Type B pancreatic cell (in vitro differentiated cells): ENCODE results near the gene BAD. TPM values are rescaled to one million over a fixed set of nuclear protein-coding genes. Genes with fewer than 3 reads are reported as not detected.

Experiments
- DNase-seq: peaks from one replicate; pipeline ENCODE4 v3.0.0; 2021; ENCODE audit warnings: mixed read lengths; ENCODE audit not compliant: unreplicated experiment; ENCODE audit errors: extremely low spot score
- H3K27ac Mint-ChIP-seq: 2 replicates; pipeline ENCODE4 v1.8.0; 2021; ENCODE audit warnings: mild to moderate bottlenecking, mixed read lengths
- H3K27me3 Mint-ChIP-seq: 2 replicates; pipeline ENCODE4 v1.8.0; 2021; ENCODE audit warnings: mixed read lengths
- H3K36me3 Mint-ChIP-seq: 2 replicates; pipeline ENCODE4 v1.8.0; 2021; ENCODE audit warnings: mixed read lengths
- H3K4me1 Mint-ChIP-seq: one replicate; pipeline ENCODE4 v1.8.0; 2021; ENCODE audit warnings: mixed read lengths; ENCODE audit not compliant: unreplicated experiment
- H3K4me3 Mint-ChIP-seq: 2 replicates; pipeline ENCODE4 v1.8.0; 2021; ENCODE audit warnings: mild to moderate bottlenecking, mixed read lengths
- H3K9me3 Mint-ChIP-seq: 2 replicates; pipeline ENCODE4 v1.8.0; 2021; ENCODE audit warnings: mixed read lengths
- CTCF ChIP-seq: fragments of 200-600 bp; sonication (generic); conservative IDR thresholded peaks from 2 replicates; pipeline ENCODE4 v1.5.0; 2021; ENCODE audit warnings: antibody characterized with exemption, mild to moderate bottlenecking
- total RNA-seq: library from RNA; stranded (reverse); gene quantifications from 2 replicates; pipeline ENCODE4 v1.2.1, GENCODE V29; 2021; ENCODE audit warnings: low replicate concordance

The BAD gene
- total RNA-seq, 1 donor from 2014 or later, result 48.7 TPM

- Mint-ChIP-seq H3K4me1 (peaks cover 7% of the 10 kb centered on the region), H3K27ac (no peak overlapping the region), H3K9me3 (no peaks in the 10 kb centered on the region), H3K36me3 (no peaks in the 10 kb centered on the region), H3K4me3 (peak overlapping the region; percentile 90), H3K27me3 (no peaks in the 10 kb centered on the region)
- TF ChIP-seq CTCF, result no peak
- no peak for DNase-seq
Observed at GRCh38 chr11:64226507-64227051, 57.9 kb downstream of the BAD start.

GRCh38 chr11:64225608-64226506, 58.6 kb downstream of the BAD start, which contains the start of the genes NUDT22 and TRPT1:
Gene NUDT22, plus strand, starts transcription at chr11:64226274. Its CDS starts 379 bp downstream, at chr11:64226653.
Gene TRPT1, minus strand, starts transcription at chr11:64226186. Its CDS starts 326 bp downstream, at chr11:64225860.
- no peaks in the 10 kb centered on the region for H3K9me3 Mint-ChIP-seq
- H3K27ac Mint-ChIP-seq, result peak within 1 kb of the TSS; percentile 72
- peak; percentile 93 for DNase-seq
- peaks cover 5% of the 10 kb centered on the region for H3K4me1 Mint-ChIP-seq
- TF ChIP-seq CTCF, result peak; percentile 46
- H3K4me3 Mint-ChIP-seq, result peak within 1 kb of the TSS; percentile 90
- H3K27me3 Mint-ChIP-seq, result no peaks in the 10 kb centered on the region
- no peaks in the 10 kb centered on the region for H3K36me3 Mint-ChIP-seq

- no peak for TF ChIP-seq CTCF
- H3K9me3 Mint-ChIP-seq, result no peaks in the 10 kb centered on the region
- H3K4me1 Mint-ChIP-seq, result peaks cover 4% of the 10 kb centered on the region
- H3K27ac Mint-ChIP-seq, result no peak overlapping the region
- DNase-seq, result no peak
- H3K36me3 Mint-ChIP-seq, result no peaks in the 10 kb centered on the region
- H3K27me3 Mint-ChIP-seq, result no peaks in the 10 kb centered on the region
- peak overlapping the region; percentile 90 for H3K4me3 Mint-ChIP-seq
Observed at GRCh38 chr11:64224891-64225607, 59.4 kb downstream of the BAD start.

GRCh38 chr11:64224151-64224890, 60.1 kb downstream of the BAD start:
- H3K27ac Mint-ChIP-seq, result no peak overlapping the region
- no peak for TF ChIP-seq CTCF
- H3K4me3 Mint-ChIP-seq, result peak overlapping the region; percentile 90
- no peaks in the 10 kb centered on the region for H3K36me3 Mint-ChIP-seq
- peaks cover 4% of the 10 kb centered on the region for H3K4me1 Mint-ChIP-seq
- H3K27me3 Mint-ChIP-seq, result no peaks in the 10 kb centered on the region
- no peaks in the 10 kb centered on the region for H3K9me3 Mint-ChIP-seq
- no peak for DNase-seq

- Mint-ChIP-seq H3K4me3 (no peak overlapping the region), H3K9me3 (no peaks in the 10 kb centered on the region), H3K27me3 (no peaks in the 10 kb centered on the region), H3K27ac (no peak overlapping the region), H3K4me1 (peaks cover 4% of the 10 kb centered on the region), H3K36me3 (no peaks in the 10 kb centered on the region)
- no peak for DNase-seq
- no peak for TF ChIP-seq CTCF
Observed at GRCh38 chr11:64223001-64223651, 61.3 kb downstream of the BAD start.
